ENCODE measurements around the gene MYO7A. TPM values are rescaled to one million over a fixed set of nuclear protein-coding genes. Genes with fewer than 3 reads are reported as not detected.

Gene MYO7A
- total RNA-seq, 1 experiment from 2014 or later: 2.5 TPM

DNA sequence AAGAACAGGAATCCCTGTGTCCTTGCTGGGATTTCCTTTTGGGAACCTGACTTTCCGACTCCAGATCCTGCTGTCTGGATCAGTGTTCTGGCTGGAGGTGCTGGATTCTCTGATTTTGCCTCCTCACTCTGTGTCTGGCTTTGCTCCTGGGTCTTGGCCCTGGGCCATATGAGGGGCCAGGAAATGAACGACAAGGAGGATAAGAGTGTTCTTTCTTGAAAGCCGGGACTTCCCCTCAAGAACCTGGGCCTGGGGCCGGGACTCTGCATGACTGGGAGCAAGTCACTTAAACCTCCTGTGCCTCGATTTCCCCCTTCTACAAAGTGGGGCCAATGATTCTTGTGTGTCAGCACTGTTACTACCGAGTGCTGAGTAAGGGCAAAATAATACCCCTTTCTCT is 2.9 kb upstream of the MYO7A start (continued):
- TF ChIP-seq ZNF512 (CRISPR knock-in tag; IDR thresholded peaks at IDR 0.05; ENCODE audit: borderline replicate concordance): no peak
- no peak for TF ChIP-seq ZNF396 (CRISPR knock-in tag; IDR thresholded peaks at IDR 0.05; ENCODE audit: borderline replicate concordance)
- TF ChIP-seq NR2C2 (CRISPR knock-in tag; IDR thresholded peaks at IDR 0.05): no peak

DNA sequence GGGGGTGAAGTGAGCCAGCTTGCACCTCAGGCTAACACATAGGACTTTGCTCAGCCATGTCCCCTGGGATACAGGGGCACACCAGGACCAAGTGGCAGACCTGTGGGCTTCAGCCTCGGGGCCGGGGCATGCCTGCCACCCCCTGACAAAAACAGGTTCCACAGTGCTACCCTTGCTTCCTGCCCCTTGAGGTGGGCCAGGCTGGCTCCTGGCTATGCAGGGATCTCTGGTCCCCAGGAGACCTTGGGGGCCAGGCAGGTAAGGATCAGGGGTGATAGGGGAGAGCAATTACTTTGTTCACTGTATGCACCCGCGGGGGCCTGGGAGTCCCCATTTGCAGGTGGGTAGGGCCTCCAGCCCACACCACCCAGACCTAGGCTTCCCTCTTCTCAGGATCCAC is 2.4 kb upstream of the MYO7A start:
- H3K4me1 Mint-ChIP-seq: peaks cover 21% of the 10 kb centered on the region
- DNase-seq (ENCODE audit: low spot score) (no peak), ATAC-seq (no peak)
- H3K36me3 Mint-ChIP-seq: peaks cover 2% of the 10 kb centered on the region; the same call in 1 of the 2 replicates
- ChIA-PET POLR2A (no interaction called here), CTCF (interaction anchor here (2.5 to 6.7 kb wide), 4 partner anchors 12 to 78 kb away, joined by 12 to 121 read pairs (median 65); no protein-coding TSS in a partner anchor)
- H3K9me3 Mint-ChIP-seq: no peaks in the 10 kb centered on the region
- no peak overlapping the region for H3K27ac Mint-ChIP-seq
- H3K27me3 Mint-ChIP-seq (ENCODE audit: low read depth): no peaks in the 10 kb centered on the region
- TF ChIP-seq CREB1 (CRISPR knock-in tag; IDR thresholded peaks at IDR 0.05): no peak
- TF ChIP-seq CBFB (CRISPR knock-in tag; IDR thresholded peaks at IDR 0.05; ENCODE audit: low read depth): no peak
- no peak for TF ChIP-seq GRHL2 (CRISPR knock-in tag; IDR thresholded peaks at IDR 0.05; ENCODE audit: insufficient replicate concordance, severe bottlenecking)
- TF ChIP-seq ZNF219 (CRISPR knock-in tag; IDR thresholded peaks at IDR 0.05; ENCODE audit: borderline replicate concordance): no peak
- TF ChIP-seq ARID4B (CRISPR knock-in tag; IDR thresholded peaks at IDR 0.05; ENCODE audit: borderline replicate concordance): no peak
- no peak for TF ChIP-seq ZNF423 (CRISPR knock-in tag; IDR thresholded peaks at IDR 0.05)
- TF ChIP-seq RELA (CRISPR knock-in tag; IDR thresholded peaks at IDR 0.05; ENCODE audit: borderline replicate concordance): no peak
- no peak for TF ChIP-seq E2F4 (CRISPR knock-in tag; IDR thresholded peaks at IDR 0.05; ENCODE audit: borderline replicate concordance, low read depth)
- no peak for TF ChIP-seq GABPB1 (CRISPR knock-in tag; IDR thresholded peaks at IDR 0.05)
- no peak for TF ChIP-seq IRF1 (CRISPR knock-in tag; IDR thresholded peaks at IDR 0.05)
- TF ChIP-seq, protein P1, sequence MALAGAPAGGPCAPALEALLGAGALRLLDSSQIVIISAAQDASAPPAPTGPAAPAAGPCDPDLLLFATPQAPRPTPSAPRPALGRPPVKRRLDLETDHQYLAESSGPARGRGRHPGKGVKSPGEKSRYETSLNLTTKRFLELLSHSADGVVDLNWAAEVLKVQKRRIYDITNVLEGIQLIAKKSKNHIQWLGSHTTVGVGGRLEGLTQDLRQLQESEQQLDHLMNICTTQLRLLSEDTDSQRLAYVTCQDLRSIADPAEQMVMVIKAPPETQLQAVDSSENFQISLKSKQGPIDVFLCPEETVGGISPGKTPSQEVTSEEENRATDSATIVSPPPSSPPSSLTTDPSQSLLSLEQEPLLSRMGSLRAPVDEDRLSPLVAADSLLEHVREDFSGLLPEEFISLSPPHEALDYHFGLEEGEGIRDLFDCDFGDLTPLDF (CRISPR knock-in tag; IDR thresholded peaks at IDR 0.05): no peak
- TF ChIP-seq ZNF281 (CRISPR knock-in tag; IDR thresholded peaks at IDR 0.05): no peak
- no peak for TF ChIP-seq ZBTB21 (CRISPR knock-in tag; IDR thresholded peaks at IDR 0.05; ENCODE audit: borderline replicate concordance)
- no peak for TF ChIP-seq SP1 (CRISPR knock-in tag; conservative IDR thresholded peaks at IDR 0.05)
- TF ChIP-seq NFATC4 (CRISPR knock-in tag; IDR thresholded peaks at IDR 0.05): no peak
- no peak for TF ChIP-seq IRF2 (CRISPR knock-in tag; IDR thresholded peaks at IDR 0.05; ENCODE audit: borderline replicate concordance, low read depth)
- TF ChIP-seq ZNF121 (CRISPR knock-in tag; IDR thresholded peaks at IDR 0.05): no peak
- TF ChIP-seq RORB (CRISPR knock-in tag; IDR thresholded peaks at IDR 0.05): no peak
- H3K4me3 Mint-ChIP-seq: no peak overlapping the region
